GM12873 (cell line): ENCODE data around the gene DYNC1I1.

Experiments used
- CTCF ChIP-seq: IDR thresholded peaks from 2 replicates; pipeline ENCODE4 v1.5.1; 2012; ENCODE audit warnings: low read depth, mild to moderate bottlenecking, moderate library complexity, low read length, control low read depth; ENCODE audit not compliant: insufficient read depth; ENCODE audit errors: missing control alignments

Gene DYNC1I1

GRCh38 chr7:96114190-96114589 is 341.8 kb downstream of the DYNC1I1 start:
- TF ChIP-seq CTCF = no peak

- no peak for TF ChIP-seq CTCF
These were observed 343.8 kb downstream of the DYNC1I1 start for GRCh38 chr7:96116173-96116572.

- no peak for TF ChIP-seq CTCF
These were observed 346.2 kb downstream of the DYNC1I1 start for GRCh38 chr7:96118449-96119001.

GRCh38 chr7:96120445-96121225 is 348.3 kb downstream of the DYNC1I1 start:
- no peak for TF ChIP-seq CTCF

- no peak for TF ChIP-seq CTCF
These were observed 349.4 kb downstream of the DYNC1I1 start for GRCh38 chr7:96121752-96122151.

- TF ChIP-seq CTCF = no peak
These were observed 350.4 kb downstream of the DYNC1I1 start for GRCh38 chr7:96122746-96123145.

- no peak for TF ChIP-seq CTCF
These were observed 354.0 kb downstream of the DYNC1I1 start for GRCh38 chr7:96126382-96126781.
